Liver (tissue), 9 donors: ENCODE measurements around the gene OSBPL10. TPM values are rescaled to one million over a fixed set of nuclear protein-coding genes. Genes with fewer than 3 reads are reported as not detected.

Experiments used
- DNase-seq: peaks from one replicate; pipeline ENCODE4 v3.0.0-alpha.2; 2017; ENCODE audit warnings: low spot score
- H3K27ac ChIP-seq, 2 donors: one replicate each; pipeline ENCODE4 v1.7.0; 2013; ENCODE audit warnings: inconsistent platforms in 2 of 2, low read length in 2 of 2, control low read depth in 1 of 2, low read depth in 1 of 2, mild to moderate bottlenecking in 1 of 2
- H3K27me3 ChIP-seq, 4 donors: one replicate each; pipeline versions ENCODE4 v1.6.1 to v1.7.0; 2013; ENCODE audit warnings: low read length in 3 of 4, inconsistent platforms in 1 of 4, mild to moderate bottlenecking in 1 of 4, moderate library complexity in 1 of 4; ENCODE audit not compliant: control insufficient read depth in 4 of 4, insufficient read depth in 4 of 4
- H3K36me3 ChIP-seq, 4 donors: one replicate each; pipeline versions ENCODE4 v1.6.1 to v1.7.0; 2013; ENCODE audit warnings: low read length in 3 of 4, mild to moderate bottlenecking in 3 of 4, low read depth in 1 of 4, moderate library complexity in 1 of 4; ENCODE audit not compliant: control insufficient read depth in 4 of 4, insufficient read depth in 3 of 4
- H3K4me1 ChIP-seq, 4 donors: one replicate each; pipeline versions ENCODE4 v1.6.1 to v1.7.0; 2013; ENCODE audit warnings: low read length in 3 of 4, mild to moderate bottlenecking in 3 of 4, moderate library complexity in 1 of 4; ENCODE audit not compliant: control insufficient read depth in 4 of 4, insufficient read depth in 4 of 4
- H3K4me3 ChIP-seq, 3 donors: one replicate each; pipeline versions ENCODE4 v1.6.1 to v1.7.0; 2013; ENCODE audit warnings: low read length in 3 of 3, control low read depth in 1 of 3, low read depth in 1 of 3, mild to moderate bottlenecking in 1 of 3
- H3K9ac ChIP-seq, 2 donors: one replicate each; pipeline ENCODE4 v1.7.0; 2013; ENCODE audit warnings: low read length in 2 of 2, mild to moderate bottlenecking in 2 of 2, moderate library complexity in 2 of 2, control low read depth in 1 of 2, low read depth in 1 of 2
- H3K9me3 ChIP-seq, 4 donors: one replicate each; pipeline versions ENCODE4 v1.6.1 to v1.7.0; 2013; ENCODE audit warnings: low read length in 3 of 4; ENCODE audit not compliant: control insufficient read depth in 4 of 4
- EGR1 ChIP-seq, 2 donors: IDR thresholded peaks; 2 replicates each; pipeline ENCODE4 v1.6.1; 2016 to 2018; ENCODE audit warnings: antibody characterized with exemption in 2 of 2, low read depth in 2 of 2
- FOXA1 ChIP-seq: IDR thresholded peaks from 2 replicates; pipeline ENCODE4 v1.6.1; 2016; ENCODE audit warnings: antibody characterized with exemption
- FOXA2 ChIP-seq: IDR thresholded peaks from 2 replicates; pipeline ENCODE4 v1.6.1; 2016; ENCODE audit warnings: antibody characterized with exemption
- GABPA ChIP-seq, 2 donors: IDR thresholded peaks in 1 of 2; conservative IDR thresholded peaks in 1 of 2; 2 replicates each; pipeline ENCODE4 v1.6.1; 2016; ENCODE audit warnings: antibody characterized with exemption in 2 of 2, mild to moderate bottlenecking in 1 of 2, moderate library complexity in 1 of 2
- HNF4A ChIP-seq, 2 donors: conservative IDR thresholded peaks; 2 replicates each; pipeline ENCODE4 v1.6.1; 2016; ENCODE audit warnings: antibody characterized with exemption in 2 of 2, mild to moderate bottlenecking in 2 of 2
- HNF4G ChIP-seq: IDR thresholded peaks from 2 replicates; pipeline ENCODE4 v1.6.1; 2016; ENCODE audit warnings: antibody characterized with exemption
- JUND ChIP-seq, 2 donors: IDR thresholded peaks; 2 replicates each; pipeline ENCODE4 v1.6.1; 2016; ENCODE audit warnings: antibody characterized with exemption in 2 of 2
- NR2F2 ChIP-seq: IDR thresholded peaks from 2 replicates; pipeline ENCODE4 v1.6.1; 2016; ENCODE audit warnings: antibody characterized with exemption
- RAD21 ChIP-seq, 2 donors: IDR thresholded peaks; 2 replicates each; pipeline ENCODE4 v1.6.1; 2016; ENCODE audit warnings: antibody characterized with exemption in 2 of 2, mild to moderate bottlenecking in 2 of 2
- SP1 ChIP-seq: IDR thresholded peaks from 2 replicates; pipeline ENCODE4 v1.6.1; 2018; ENCODE audit warnings: antibody characterized with exemption, mild to moderate bottlenecking
- TAF1 ChIP-seq: conservative IDR thresholded peaks from 2 replicates; pipeline ENCODE4 v1.6.1; 2016; ENCODE audit warnings: antibody characterized with exemption, mild to moderate bottlenecking
- whole genome bisulfite sequencing: extraction: QIAGEN DNeasy Blood & Tissue Kit; methylation state at CpG from one replicate; pipeline ENCODE4 v1.1.7; 2013; 5-methylcytosine and 5-hydroxymethylcytosine counted together
- polyA plus RNA-seq, 2 donors: library from polyadenylated mRNA; stranded (reverse) in 1 of 2; unstranded in 1 of 2; fragments of 200-250 nt in 1 of 2; fragments of >200 nt in 1 of 2; fragmentation: Nextera tagmentation in 1 of 2; extraction: Ambion mirVana in 1 of 2; gene quantifications; one replicate each; pipeline versions ENCODE4 v1.2.1 to v1.2.3, GENCODE V29; 2013 to 2015
- total RNA-seq, 2 donors: library from RNA; depleted of rRNA; stranded (reverse); fragments of >200 nt; gene quantifications; one replicate each; pipeline ENCODE4 v1.2.3, GENCODE V29; 2014
- TF ChIP-seq, protein P1 (sequence below): fragments of 150-350 bp; IDR thresholded peaks from 2 replicates; pipeline ENCODE4 v1.5.1; 2017; ENCODE audit warnings: improper control_type of control experiment, low read depth, low read length; ENCODE audit not compliant: missing input control
- TF ChIP-seq, protein P2 (sequence below): IDR thresholded peaks from 2 replicates; pipeline ENCODE4 v1.6.1; 2016; ENCODE audit warnings: antibody characterized with exemption
- TF ChIP-seq, protein P3 (sequence below): IDR thresholded peaks from 2 replicates; pipeline ENCODE4 v1.6.1; 2016; ENCODE audit warnings: antibody characterized with exemption
- donor health status: healthy.
- donor health status: healthy.
- donor health status: healthy.
- donor health status: healthy.
- donor health status: healthy.

OSBPL10 gene
- total and polyA plus RNA-seq, 4 donors: 0.75 to 4.0 (median 1.7) TPM

DNA sequence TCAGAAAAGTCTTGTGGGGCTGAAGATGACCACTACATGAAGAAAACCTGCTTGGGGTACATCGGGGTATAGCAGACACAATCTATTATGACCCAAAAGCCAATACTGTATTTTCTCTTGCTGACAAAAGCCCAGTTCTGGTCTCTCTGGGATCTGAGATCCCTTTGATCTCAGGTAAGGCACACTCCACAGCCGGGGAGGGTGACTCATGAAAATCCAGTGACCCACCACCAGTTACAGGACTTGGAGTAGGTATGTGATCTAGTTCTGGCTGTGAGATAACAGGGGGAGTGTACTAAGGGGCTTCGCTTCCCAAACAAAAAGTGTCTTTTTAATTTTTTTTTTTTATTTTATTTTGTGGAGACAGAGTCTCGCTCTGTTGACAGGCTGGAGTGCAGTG lies 255.1 kb downstream of the OSBPL10 start:
- no peaks in the 10 kb centered on the region for H3K36me3 ChIP-seq
- no peak overlapping the region for H3K9ac ChIP-seq
- no peak overlapping the region for H3K27ac ChIP-seq
- TF ChIP-seq SP1: no peak
- TF ChIP-seq JUND (IDR thresholded peaks at IDR 0.05): no peak
- TF ChIP-seq, protein P1, sequence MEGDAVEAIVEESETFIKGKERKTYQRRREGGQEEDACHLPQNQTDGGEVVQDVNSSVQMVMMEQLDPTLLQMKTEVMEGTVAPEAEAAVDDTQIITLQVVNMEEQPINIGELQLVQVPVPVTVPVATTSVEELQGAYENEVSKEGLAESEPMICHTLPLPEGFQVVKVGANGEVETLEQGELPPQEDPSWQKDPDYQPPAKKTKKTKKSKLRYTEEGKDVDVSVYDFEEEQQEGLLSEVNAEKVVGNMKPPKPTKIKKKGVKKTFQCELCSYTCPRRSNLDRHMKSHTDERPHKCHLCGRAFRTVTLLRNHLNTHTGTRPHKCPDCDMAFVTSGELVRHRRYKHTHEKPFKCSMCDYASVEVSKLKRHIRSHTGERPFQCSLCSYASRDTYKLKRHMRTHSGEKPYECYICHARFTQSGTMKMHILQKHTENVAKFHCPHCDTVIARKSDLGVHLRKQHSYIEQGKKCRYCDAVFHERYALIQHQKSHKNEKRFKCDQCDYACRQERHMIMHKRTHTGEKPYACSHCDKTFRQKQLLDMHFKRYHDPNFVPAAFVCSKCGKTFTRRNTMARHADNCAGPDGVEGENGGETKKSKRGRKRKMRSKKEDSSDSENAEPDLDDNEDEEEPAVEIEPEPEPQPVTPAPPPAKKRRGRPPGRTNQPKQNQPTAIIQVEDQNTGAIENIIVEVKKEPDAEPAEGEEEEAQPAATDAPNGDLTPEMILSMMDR: no peak
- DNase-seq: no peak
- WGBS: 95% methylated on average over 4 of the region's 4 CpGs
- no peaks in the 10 kb centered on the region for H3K27me3 ChIP-seq
- H3K9me3 ChIP-seq: no peaks in the 10 kb centered on the region
- no peaks in the 10 kb centered on the region for H3K4me1 ChIP-seq
- no peak overlapping the region for H3K4me3 ChIP-seq

DNA sequence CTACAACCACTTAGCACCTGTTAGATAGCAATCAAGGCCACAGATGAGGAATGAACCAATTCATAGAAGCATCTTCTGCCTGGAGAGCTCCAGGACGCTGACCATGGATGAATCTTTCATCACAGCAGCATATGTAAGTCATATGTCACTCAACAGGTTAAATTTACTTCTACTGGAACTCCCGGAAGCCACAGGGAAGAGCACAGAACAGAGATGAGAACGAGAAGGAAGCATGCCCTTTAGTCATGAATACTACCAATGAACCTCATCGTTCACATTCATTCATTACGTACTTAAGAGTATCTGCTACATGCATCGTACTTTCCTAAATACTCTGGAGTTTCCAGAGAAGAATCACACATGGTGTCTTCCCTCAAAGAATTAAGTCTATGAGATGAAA lies 255.5 kb downstream of the OSBPL10 start:
- WGBS: 82% methylated on average over 6 of the region's 6 CpGs
- Histone ChIP-seq H3K4me1 (no peaks in the 10 kb centered on the region), H3K27me3 (no peaks in the 10 kb centered on the region), H3K9me3 (no peaks in the 10 kb centered on the region), H3K27ac (no peak overlapping the region), H3K36me3 (no peaks in the 10 kb centered on the region), H3K4me3 (no peak overlapping the region), H3K9ac (no peak overlapping the region)
- TF ChIP-seq, protein P2, sequence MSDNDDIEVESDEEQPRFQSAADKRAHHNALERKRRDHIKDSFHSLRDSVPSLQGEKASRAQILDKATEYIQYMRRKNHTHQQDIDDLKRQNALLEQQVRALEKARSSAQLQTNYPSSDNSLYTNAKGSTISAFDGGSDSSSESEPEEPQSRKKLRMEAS: no peak
- no peak for TF ChIP-seq HNF4G
- no peak for TF ChIP-seq NR2F2
- TF ChIP-seq TAF1: no peak
- TF ChIP-seq HNF4A (conservative IDR thresholded peaks at IDR 0.05): no peak
- TF ChIP-seq FOXA1: no peak
- no peak for TF ChIP-seq EGR1 (IDR thresholded peaks at IDR 0.05; ENCODE audit: low read depth in 2 of 2)
- no peak for TF ChIP-seq FOXA2
- no peak for TF ChIP-seq GABPA (IDR thresholded peaks at IDR 0.05 in 1 of 2, conservative IDR thresholded peaks at IDR 0.05 in 1 of 2)
- TF ChIP-seq JUND (IDR thresholded peaks at IDR 0.05): no peak
- TF ChIP-seq, protein P3, sequence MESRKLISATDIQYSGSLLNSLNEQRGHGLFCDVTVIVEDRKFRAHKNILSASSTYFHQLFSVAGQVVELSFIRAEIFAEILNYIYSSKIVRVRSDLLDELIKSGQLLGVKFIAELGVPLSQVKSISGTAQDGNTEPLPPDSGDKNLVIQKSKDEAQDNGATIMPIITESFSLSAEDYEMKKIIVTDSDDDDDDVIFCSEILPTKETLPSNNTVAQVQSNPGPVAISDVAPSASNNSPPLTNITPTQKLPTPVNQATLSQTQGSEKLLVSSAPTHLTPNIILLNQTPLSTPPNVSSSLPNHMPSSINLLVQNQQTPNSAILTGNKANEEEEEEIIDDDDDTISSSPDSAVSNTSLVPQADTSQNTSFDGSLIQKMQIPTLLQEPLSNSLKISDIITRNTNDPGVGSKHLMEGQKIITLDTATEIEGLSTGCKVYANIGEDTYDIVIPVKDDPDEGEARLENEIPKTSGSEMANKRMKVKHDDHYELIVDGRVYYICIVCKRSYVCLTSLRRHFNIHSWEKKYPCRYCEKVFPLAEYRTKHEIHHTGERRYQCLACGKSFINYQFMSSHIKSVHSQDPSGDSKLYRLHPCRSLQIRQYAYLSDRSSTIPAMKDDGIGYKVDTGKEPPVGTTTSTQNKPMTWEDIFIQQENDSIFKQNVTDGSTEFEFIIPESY: no peak
- no peak for DNase-seq

DNA sequence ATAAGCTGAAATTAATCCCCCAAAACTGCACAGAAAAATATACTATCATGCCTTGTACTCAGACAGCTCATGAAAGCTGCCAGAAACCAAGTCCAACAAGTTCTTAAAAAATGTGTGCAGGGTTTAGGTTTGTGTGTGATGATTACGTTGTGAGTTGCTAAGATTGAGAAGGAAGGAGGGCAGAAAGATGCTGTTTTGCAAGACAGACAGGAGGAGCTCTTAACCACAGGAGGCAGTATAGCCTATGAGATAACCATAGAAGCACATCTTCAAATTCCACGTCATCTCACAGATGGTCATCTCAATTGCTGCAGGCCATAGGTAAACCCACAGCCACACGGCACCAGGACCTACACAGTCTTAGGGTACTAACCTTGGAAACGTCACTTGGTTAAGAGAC lies 256.4 kb downstream of the OSBPL10 start:
- H3K4me3 ChIP-seq: no peak overlapping the region
- DNase-seq: no peak
- 61% methylated on average over 4 of the region's 4 CpGs for WGBS
- no peaks in the 10 kb centered on the region for H3K9me3 ChIP-seq
- H3K27ac ChIP-seq: no peak overlapping the region
- H3K27me3 ChIP-seq: no peaks in the 10 kb centered on the region
- no peaks in the 10 kb centered on the region for H3K4me1 ChIP-seq
- no peak overlapping the region for H3K9ac ChIP-seq
- TF ChIP-seq NR2F2 (no peak), SP1 (no peak), FOXA2 (no peak), JUND (IDR thresholded peaks at IDR 0.05) (no peak), RAD21 (IDR thresholded peaks at IDR 0.05) (peak; percentile 29 to 33), TAF1 (no peak)
- TF ChIP-seq, protein P1: peak; percentile 6
- TF ChIP-seq, protein P3: no peak
- no peaks in the 10 kb centered on the region for H3K36me3 ChIP-seq
